ENCODE measurements around the gene CCDC60. TPM values are rescaled to one million over a fixed set of nuclear protein-coding genes. Genes with fewer than 3 reads are reported as not detected.

Gene CCDC60
- polyA plus RNA-seq, 1 experiment, result not detected

DNA sequence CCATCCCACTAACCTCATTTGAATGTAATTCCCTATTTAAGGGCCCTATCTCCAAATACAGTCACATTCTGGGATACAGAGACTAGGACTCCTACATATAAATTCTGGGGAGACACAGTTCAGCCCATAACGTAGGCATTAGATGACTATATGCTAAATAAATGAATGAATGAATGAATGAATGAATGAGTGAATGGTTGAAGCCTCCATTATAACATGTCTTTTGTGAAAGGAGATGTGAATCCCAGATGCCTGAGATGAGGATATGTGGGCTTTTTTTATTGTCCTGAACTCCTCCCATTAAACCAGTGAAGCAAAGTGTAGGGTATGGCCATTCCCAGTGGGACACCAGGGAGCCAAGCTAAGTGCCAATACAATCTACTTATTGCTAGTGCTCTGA is 238.6 kb downstream of the CCDC60 start:
- CTCF ChIA-PET, result no interaction called here
- Histone ChIP-seq H3K27me3 (ENCODE audit: control insufficient read depth, insufficient read depth, low read length) (no peaks in the 10 kb centered on the region), H3K4me3 (ENCODE audit: low read depth, low read length) (no peak overlapping the region), H3K36me3 (ENCODE audit: control insufficient read depth, insufficient read depth, low read length) (no peaks in the 10 kb centered on the region)
- TF ChIP-seq, protein P1, sequence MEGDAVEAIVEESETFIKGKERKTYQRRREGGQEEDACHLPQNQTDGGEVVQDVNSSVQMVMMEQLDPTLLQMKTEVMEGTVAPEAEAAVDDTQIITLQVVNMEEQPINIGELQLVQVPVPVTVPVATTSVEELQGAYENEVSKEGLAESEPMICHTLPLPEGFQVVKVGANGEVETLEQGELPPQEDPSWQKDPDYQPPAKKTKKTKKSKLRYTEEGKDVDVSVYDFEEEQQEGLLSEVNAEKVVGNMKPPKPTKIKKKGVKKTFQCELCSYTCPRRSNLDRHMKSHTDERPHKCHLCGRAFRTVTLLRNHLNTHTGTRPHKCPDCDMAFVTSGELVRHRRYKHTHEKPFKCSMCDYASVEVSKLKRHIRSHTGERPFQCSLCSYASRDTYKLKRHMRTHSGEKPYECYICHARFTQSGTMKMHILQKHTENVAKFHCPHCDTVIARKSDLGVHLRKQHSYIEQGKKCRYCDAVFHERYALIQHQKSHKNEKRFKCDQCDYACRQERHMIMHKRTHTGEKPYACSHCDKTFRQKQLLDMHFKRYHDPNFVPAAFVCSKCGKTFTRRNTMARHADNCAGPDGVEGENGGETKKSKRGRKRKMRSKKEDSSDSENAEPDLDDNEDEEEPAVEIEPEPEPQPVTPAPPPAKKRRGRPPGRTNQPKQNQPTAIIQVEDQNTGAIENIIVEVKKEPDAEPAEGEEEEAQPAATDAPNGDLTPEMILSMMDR (IDR thresholded peaks at IDR 0.05; ENCODE audit: insufficient read depth, low read depth, low read length), result no peak
- DNase-seq (ENCODE audit: low read depth), result no peak
- POLR2A ChIA-PET, result no interaction called here

DNA sequence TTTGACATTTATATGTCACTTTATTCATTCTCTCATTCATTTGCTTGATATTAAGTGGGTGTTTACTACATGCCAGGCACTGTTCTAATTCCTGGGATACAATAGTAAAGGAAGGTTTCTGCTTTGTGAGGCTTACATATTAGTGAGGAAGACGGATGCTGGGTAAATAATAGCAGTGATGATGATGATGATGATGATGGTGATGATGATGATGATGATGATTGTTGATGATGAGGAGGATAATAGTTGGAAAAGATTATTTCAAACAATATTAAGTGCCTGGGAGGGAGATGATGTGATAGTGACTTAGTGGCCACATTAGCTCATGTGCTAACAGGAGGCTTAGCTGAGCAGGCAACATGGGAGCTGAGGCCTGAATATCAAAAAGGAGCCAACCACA is 239.7 kb downstream of the CCDC60 start:
- no peaks in the 10 kb centered on the region for H3K27me3 ChIP-seq (ENCODE audit: control insufficient read depth, insufficient read depth, low read length)
- no peaks in the 10 kb centered on the region for H3K36me3 ChIP-seq (ENCODE audit: control insufficient read depth, insufficient read depth, low read length)
- H3K4me3 ChIP-seq (ENCODE audit: low read depth, low read length), result no peak overlapping the region
- CTCF ChIA-PET, result no interaction called here
- TF ChIP-seq, protein P1 (IDR thresholded peaks at IDR 0.05; ENCODE audit: insufficient read depth, low read depth, low read length), result no peak
- POLR2A ChIA-PET, result no interaction called here
- DNase-seq (ENCODE audit: low read depth), result no peak

DNA sequence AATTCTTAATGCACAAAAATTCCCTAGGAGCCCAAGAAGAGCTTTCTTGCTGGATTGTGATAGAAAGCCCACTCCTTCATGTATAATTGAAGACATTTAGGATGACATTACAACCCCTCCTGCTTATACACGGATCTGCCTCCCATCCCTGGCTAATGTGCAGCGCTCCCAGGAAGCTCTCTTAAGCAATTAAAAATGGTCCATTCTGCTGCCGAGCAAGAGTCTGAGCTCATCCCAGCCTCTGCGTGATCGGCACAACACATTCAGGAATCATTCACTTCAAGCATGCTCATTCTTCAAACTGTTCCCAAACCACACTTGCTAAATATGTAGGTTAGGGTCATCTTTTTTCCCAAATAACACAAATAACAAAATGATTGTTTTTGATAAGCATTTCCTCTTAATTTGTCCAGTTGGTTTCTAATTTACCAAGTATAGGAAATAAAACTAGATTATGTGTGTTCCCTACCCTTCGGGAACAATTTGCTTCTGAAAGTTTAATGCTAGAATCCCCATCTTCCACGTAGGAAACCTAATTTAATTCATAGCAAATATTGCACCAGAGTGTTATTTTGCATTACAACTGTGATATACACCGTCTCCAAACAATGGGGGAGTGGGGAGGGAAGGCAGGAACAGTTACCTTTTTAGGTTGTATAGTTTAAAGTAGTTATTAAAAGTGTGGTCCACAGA is 241.7 kb downstream of the CCDC60 start:
- POLR2A ChIA-PET, result no interaction called here

DNA sequence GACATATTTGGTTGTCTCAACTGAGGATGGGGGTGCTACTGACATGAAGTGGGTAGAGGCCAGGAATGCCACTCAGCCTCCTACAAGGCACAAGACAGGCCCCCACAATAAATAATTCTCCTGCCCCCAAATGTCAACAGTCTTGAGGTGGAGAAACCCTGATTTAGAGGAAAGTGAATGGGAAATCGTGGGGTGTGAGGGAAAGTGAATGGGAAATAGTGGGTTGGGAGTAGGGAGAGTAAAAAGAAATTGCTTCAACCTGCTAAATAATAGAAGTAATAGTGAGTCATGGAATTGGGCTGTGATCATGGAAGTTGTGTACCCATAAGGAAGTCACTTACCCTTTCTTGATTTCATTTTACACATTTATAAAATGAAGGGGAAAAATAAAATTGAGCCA is 242.4 kb downstream of the CCDC60 start:
- H3K27me3 ChIP-seq (ENCODE audit: control insufficient read depth, insufficient read depth, low read length), result no peaks in the 10 kb centered on the region
- TF ChIP-seq, protein P1 (IDR thresholded peaks at IDR 0.05; ENCODE audit: insufficient read depth, low read depth, low read length), result no peak
- ChIA-PET CTCF (no interaction called here), POLR2A (no interaction called here)
- H3K4me3 ChIP-seq (ENCODE audit: low read depth, low read length), result no peak overlapping the region
- H3K36me3 ChIP-seq (ENCODE audit: control insufficient read depth, insufficient read depth, low read length), result no peaks in the 10 kb centered on the region
- no peak for DNase-seq (ENCODE audit: low read depth)

More for the DNA sequence above, 241.7 kb downstream of the CCDC60 start:
- H3K27me3 ChIP-seq (ENCODE audit: control insufficient read depth, insufficient read depth, low read length), result no peaks in the 10 kb centered on the region
- CTCF ChIA-PET, result no interaction called here
- TF ChIP-seq, protein P1 (IDR thresholded peaks at IDR 0.05; ENCODE audit: insufficient read depth, low read depth, low read length), result no peak
- no peak overlapping the region for H3K4me3 ChIP-seq (ENCODE audit: low read depth, low read length)
- H3K36me3 ChIP-seq (ENCODE audit: control insufficient read depth, insufficient read depth, low read length), result no peaks in the 10 kb centered on the region
- no peak for DNase-seq (ENCODE audit: low read depth)

DNA sequence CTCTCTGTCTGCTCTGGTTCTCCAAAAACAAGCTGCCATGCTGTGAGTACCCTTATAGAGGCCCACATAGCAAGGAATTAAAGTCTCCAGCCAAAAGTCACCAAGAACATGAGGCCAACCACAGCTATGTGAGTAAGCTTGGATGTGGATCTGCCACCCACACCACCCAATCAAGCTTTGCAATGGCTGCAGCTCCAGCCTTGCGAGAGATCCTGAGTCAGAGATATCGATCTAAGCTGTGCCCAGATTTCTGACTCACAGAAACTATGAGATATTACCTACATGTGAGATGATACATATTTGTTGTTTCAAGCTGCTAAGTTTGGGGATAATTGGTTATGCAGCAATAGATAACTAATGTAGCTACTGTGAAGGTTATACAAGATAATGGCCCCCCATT is 243.6 kb downstream of the CCDC60 start:
- DNase-seq (ENCODE audit: low read depth), result no peak
- TF ChIP-seq, protein P1 (IDR thresholded peaks at IDR 0.05; ENCODE audit: insufficient read depth, low read depth, low read length), result no peak
- Histone ChIP-seq H3K4me3 (ENCODE audit: low read depth, low read length) (no peak overlapping the region), H3K27me3 (ENCODE audit: control insufficient read depth, insufficient read depth, low read length) (no peaks in the 10 kb centered on the region), H3K36me3 (ENCODE audit: control insufficient read depth, insufficient read depth, low read length) (no peaks in the 10 kb centered on the region)
- POLR2A ChIA-PET, result no interaction called here
- CTCF ChIA-PET, result no interaction called here
